Suppressor macrophage treated with lipopolysaccharide for 4 hours (primary cell): ENCODE measurements around the gene ICAM2.
A peak's percentile ranks its signal among the peaks of the same experiment; 100 is the strongest.

Source experiments
- DNase-seq: peaks from one replicate; pipeline ENCODE4 v3.0.0-alpha.2; 2020

Gene ICAM2

DNA sequence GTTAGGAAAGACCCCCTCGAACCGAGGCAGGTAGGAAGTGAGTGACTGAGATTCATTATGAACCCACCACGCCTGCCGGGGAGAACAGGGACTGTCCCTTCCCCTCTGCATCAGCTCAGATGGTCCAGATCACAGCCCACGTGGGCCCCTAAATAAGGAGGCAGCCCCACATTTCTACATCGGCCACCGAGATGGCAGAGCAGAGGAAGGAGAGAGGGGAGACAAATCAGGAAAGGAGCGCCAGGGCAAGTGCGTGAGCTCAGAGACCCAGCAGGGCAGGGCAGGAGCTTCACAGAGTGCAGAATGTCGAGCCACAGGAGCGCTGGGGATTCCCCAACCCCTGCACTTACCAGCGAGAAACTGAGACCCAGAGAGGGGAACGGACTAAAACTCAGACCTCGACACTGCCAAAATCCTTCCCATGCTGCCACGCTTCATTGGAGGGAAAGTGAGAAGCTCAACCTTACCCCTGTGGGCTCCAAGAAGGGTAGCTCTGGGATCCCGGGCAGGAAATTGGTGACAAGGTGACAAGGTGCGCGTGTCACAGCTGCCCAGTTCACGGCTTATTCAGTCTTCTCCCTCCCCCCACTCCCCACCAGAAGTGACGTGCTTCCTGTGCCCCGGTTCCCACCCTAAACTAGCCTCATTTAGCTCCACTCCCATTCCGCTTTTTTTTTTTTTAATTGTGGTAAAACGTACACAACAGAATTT lies at the start of gene ICAM2:
ICAM2 (minus strand) TSS at position 578 of the 711 bp plus-strand sequence. CDS start 13,942 bp downstream, outside the sequence.
- peak; percentile 51 for DNase-seq

DNA sequence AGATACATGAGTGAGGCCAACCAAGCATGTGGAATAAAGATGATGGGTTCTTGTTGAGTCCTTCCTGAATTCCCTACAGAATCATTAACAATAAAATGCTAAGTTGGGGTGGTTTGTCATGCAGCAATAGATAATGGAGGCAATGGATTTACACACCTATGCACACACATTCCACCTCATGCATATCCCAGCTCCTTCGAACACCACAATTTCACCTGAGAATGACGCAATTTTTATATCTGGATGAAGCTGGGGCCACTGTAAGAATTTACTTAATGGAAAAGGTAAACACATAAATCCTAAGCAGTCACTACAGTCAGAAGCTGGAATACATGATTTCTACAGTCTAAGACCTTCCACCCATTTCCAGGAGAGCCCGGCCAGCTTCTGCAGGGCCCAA lies 49.8 kb upstream of the ICAM2 start:
- DNase-seq = no peak

DNA sequence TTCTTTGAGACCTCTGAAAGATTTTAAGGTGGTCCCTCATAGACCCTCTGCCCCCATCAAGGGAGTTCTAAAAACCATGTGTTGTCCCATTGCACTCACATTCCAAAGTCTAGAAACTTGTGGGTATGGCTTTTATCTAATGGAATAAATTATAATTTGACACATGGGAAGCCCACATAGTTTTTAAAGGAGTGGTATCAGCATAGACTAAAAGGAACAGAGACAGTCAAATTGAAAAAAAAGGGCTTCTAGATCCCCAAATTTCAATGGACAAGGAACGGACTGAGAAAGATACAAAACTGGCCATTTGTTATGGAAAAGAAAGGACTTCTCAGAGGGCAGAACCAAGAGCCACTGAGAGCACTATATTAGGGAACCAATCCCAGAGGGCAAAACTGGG lies 48.7 kb upstream of the ICAM2 start:
- DNase-seq = no peak

DNA sequence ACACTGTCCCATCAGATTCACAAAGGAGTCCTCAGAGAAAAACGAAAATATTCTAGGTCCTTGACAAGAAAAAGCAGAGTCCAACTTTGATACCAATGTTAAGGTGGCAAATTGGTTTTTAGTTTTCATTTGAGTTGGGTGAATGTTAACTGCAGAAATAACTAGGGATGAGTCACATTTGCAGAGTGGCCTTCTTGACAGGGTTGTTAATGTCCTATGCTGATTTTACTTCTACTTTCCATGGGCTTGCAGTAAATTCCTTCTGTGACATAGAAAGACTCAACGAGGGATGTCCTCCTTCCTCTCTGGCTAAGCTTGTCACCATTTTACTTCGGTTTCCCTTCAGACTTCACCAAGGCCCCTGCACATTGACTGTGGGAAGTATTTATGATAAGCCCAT lies 47.2 kb upstream of the ICAM2 start:
- peak; percentile 78 for DNase-seq

DNA sequence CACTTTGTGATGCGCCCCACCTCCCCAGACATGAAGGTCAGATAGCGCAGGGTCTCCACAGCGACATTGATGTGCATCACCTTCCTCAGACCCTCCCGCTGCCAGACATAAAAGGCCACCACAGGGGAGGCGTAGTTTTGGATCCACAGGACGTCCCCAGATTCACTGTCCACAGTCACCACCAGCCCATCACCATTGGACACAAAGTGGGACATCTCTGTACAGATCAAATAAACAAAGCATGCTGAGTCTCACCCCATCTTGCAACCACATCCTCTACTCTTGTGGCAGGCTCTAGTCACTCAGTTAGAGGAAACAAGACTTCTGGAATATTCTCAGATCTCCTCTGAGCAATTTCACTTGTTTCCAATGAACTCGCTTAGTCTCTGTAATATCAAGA lies 46.3 kb upstream of the ICAM2 start:
- no peak for DNase-seq

DNA sequence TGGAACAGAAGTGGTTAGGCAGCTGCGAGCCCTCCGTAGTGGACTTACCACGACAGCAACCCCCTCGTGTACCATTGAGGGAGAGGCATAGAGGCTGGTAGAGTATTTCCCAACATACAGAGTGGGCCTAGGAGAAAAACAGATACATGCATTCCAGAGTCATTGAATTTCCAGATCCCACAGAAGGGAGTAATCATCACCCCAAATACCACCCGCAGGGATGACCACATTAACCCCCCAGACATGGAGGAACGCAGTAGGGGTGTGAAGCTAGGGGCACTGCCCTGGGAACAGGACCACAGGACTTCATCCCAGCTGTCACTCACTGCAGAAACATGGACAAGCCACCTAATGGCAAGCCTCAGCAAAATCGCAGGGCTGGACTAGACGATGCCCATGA lies 44.7 kb upstream of the ICAM2 start:
- DNase-seq = no peak

DNA sequence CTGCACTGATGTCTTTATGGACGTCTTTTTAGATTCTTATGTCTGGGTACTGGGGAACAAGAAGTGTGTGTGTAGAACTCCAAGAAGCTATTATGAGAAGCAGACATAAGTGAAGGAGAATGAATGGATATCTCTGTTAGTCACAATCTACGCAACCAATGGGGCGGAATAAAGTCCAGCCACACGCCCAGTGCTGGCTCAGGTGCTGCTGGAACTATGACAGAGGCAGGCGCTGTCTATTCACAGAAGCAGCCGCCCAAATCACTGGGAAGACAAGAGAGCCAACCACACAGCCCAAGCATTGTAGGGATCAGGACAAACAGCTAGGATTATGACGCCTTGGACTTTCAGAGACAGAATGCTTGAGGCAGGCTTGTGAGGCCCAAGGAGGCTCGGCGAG lies 43.9 kb upstream of the ICAM2 start:
- no peak for DNase-seq

DNA sequence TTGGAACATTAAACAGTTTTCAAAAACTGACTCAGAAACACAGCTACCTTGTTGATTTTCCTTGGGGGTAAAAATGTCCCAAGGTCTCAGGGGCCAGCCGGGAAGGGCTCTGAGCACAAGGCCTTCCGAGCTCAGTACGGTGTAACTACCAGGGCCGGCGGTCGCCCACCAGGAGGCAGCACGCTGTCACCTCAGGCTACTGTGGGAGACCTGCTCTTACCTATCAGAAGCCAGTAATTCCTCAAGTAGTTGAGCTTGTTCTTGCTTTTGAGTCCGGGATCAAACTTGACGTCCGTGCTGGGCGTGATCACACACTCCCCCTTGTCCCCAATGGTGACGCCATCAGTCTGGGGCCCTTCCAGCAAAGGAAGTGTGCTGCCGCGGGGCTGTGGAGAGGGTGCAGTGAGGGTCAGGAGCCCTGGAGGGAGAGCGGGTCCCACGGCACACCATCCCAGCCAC lies 43.4 kb upstream of the ICAM2 start:
- peak; percentile 24 for DNase-seq

DNA sequence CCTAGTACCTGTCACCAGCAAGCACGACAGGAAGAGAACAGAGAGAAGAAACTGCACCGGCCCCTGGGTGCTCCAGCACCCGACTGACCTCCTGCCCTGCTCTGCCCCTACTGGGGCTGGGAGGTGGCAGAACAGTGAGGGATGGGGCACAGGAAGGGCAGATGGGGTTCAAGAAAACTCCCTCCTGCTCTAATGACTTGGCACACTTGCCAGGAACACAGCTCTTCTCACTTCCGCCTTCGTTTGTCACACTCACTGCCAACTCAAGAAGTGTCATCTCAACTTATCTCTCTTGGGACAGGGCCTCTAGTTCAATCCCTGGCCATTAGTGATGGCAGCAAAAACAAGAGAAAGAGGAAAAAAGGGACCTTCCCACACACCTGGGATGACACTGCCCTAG lies 42.7 kb upstream of the ICAM2 start:
- DNase-seq = peak; percentile 48

DNA sequence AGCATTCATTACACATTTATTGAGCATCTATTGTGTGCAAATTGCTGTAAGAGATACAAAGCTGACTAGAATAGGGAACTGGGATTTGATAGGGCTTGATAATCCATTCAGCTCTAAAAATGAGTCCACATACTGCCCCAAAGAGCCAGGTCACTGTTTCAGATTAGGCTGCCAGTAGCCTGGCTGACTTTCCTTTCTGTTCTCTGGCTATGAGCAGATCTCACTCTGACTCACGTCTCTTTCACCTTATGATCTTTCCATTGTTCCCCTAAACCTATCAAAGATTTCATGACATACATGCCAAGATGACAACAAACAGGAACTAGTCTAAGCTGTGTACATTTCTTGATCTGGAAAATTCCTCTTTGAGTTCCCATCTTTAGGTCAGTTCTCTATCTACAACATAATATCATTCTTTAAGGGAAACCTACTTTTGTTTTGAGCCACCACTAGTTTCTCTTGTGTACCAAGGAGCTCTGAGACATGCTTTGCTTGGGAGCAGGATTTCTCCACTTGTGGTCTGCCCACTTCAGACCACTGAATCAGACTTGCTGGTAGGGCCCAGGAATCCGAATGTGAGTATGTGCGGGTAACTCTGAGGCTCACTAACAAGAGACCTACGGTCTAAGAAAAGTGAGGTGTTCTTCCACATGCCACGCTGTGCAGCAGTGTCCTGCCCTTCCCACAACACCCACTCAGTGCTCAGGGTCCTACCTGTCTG lies 40.9 kb upstream of the ICAM2 start:
- DNase-seq = peak; percentile 90

DNA sequence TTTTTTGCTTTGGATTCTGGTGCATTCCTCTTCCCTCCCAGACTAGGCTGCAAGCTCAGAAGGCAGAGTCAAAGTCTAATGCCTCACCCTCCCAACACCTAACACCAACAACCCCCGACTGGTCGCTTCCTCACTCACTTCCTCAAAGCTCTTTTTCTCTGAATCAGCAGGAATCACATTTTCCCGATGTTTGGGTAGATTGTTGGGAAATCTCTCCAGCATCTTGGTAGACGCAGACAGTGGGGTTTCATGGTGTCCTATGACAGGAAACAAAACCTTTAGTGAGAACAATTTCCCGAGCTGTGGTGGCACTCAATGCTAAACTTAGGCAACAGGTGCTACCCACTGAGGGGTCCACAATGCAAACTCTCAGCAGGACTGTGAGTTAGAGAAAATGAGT lies 39.9 kb upstream of the ICAM2 start:
- DNase-seq = peak; percentile 79

DNA sequence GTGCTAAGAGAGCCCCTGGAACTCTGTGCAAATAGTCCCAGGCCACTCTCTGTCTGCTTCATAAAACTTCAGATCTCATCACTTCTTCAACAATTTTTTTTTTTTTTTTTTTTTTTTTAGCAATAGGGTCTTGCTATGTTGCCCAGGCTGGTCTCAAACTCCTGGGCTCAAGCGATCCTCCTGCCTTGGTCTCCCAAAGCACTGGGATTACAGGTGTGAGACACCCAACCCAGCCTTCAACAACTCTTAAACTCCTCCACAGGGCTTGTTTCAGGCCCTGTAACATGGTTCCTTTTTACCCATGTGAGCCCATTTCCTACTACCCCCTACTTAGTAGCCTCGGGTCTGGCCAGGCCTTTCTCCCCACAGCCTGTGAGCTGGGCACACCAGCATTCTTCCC lies 39.3 kb upstream of the ICAM2 start:
- DNase-seq = no peak

DNA sequence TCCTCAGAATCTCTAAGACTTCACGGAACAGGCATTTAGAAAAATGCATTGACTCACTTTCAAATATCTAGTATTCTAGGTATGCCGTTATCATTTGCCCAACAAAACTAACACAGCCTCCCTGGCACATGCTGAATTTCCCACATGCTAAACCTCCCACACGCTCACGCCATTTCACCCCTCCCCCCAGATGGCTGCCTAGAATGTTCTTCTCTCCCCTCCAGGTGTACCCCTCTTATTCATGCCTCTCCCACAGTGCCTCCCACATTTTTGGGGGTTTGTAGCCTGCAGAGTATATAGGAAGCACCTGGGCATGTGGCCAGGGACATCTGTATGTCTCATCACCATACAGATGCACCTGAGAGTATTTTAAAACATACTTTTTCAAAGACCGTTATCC lies 38.2 kb upstream of the ICAM2 start:
- no peak for DNase-seq

DNA sequence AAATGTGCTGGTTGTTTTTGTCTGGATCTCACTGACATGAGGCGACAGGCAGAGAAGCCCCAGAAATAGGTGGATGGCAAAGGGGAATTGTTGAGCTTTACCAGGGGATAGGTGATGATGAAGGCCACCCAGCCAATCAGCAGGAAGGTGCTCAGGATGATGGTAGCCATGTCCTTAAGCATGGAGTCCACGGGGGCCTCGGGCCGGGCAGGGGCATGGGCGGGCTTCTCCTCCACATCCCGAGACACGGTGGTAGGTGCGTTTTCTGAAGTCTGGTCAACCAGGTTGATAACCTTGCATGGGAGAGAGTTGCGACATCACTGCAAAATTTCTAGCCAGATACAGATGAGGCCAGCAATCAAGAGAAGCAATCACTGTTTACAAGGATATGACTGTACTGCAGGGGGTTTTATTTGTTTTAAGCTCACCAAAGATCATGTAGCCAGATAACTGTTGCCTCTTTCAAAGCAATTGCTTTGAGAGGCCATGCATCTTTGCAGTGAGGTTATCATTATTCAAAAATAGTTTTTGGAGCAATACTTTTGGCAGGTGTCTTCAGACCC lies 37.3 kb upstream of the ICAM2 start:
- DNase-seq = no peak

DNA sequence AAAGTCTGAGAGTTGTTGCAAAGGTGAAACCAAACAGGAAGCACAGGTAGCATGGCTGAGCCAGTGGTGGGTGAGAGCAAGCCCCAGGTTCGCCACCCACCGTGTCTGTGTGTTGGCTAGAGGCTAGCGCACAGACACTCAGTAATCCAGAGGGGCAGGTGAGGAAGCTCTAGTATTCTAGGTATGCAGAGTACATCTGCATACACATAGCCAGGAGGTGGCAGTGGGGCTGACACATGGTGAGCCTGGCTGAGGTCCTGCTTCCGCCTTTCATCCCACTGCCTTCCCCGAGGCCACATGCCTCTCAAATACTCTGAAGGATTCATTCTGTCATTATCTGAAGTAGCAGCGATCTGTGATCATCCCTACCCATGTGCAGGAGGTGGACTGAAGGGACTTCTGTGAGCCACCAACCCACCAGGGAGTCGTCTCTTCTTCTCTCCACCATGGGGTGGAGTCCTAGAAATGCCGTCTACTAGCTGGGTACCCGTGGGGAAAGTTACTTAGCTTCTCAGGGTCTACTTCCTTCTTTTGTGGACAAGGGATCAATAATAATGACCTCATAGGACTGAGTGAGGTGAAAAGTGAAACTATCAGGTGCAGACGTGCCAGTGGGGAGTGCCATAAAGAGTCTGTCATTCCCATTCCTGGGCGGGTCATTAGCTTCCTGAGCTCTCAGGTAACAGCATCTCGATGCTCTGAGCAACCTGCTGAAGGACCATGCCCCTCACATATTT lies 36.0 kb upstream of the ICAM2 start:
- DNase-seq = no peak

DNA sequence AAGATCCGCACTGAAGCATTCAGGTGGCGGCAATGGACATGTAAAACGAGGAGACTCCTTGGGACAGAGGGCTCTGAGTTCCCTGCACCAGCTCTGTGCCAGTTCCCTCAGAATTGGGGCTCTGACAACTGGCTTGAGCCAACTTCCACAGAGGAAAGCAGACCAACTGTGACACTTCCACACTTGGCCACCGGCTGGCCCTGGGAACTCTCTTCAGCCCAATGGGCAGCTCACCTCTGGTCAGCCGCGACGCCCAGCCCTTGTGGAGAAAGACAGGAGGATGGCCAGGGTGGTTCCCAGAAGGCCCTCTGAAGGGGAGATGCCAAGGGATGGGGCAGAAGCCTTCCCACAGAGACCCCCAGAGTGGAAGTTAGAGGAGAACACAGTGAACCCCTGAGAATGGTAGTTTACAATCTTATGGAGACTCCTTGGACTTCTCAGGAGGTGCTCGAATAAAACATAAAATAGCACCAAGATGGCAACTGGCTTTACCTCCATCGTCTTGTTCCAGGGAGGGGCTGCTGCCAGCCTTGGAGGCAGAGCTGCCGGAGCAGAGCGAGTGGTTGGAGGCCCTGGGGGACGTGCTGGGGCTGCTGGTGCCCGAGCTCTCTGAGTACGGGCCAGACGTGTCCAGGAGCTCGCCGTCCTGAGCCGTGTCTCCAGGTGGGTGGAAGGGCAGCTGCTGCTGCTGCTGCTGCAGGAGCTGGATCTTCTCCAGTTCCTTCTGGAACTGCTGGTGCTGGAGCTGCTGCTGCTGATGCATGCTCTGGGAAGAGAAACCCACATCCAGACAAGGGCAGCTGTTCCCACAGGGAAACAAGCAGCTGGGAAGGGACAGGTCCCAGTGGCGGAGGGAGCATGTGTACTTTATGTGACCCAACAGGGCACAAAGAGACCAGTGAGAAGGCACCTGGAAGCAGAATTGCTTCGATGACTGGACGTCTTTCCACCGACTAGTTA lies 35.0 kb upstream of the ICAM2 start:
- no peak for DNase-seq

DNA sequence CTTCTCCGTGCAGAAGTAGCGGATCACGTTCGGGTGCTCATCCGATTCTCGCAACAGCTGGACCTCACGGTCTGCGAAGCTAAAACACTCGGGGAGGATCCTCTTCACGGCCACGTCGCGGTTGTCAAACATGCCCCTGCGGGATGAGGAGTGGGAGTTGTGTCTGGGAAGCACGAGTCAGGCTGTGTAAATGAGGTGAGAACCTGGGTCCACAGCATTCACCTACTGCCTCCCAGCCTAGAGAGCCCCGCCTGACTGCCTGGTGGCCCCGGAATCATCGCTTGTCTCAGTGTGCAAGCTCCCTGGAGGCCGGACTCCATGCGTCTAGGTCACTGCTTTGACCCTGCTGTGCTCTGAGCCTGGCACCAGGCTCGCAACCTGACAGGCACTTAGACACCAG lies 33.9 kb upstream of the ICAM2 start:
- no peak for DNase-seq

DNA sequence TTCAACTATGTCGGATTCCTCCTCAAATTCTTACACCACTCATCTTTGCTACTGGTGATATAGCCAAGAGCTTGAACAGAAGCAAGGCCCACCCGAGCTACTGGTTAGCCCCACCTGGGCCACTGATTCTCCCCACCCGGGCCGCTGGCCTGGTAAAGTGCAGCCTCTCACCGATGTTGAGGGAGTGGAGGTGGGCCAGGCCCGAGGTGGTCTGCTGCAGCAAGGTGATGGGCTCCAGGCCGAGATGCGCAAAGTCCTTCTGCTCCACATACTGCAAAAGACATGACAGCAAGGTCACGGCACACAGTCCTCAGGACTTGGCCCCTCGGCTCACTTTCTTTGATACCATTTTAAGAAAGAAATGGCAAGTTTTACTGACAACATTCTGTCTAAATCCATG lies 32.7 kb upstream of the ICAM2 start:
- no peak for DNase-seq

DNA sequence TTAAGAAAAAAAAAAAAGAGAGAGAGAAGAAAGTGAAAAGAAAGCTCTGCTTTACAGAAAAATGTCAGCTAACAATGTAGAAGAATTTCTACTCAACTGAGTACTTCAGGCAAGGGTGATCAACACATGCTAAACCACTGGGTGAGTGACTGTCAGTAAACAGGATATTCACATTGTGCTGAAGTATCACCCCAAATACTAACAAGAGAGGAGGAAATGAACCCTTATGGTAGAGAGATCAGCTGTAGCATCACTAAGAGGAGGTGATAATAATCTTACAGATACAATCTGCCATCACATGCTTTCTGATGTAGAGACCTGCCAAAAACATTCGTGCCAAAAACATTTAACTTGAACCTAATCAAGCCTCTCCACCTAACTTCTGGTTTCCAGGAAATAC lies 30.7 kb upstream of the ICAM2 start:
- no peak for DNase-seq

DNA sequence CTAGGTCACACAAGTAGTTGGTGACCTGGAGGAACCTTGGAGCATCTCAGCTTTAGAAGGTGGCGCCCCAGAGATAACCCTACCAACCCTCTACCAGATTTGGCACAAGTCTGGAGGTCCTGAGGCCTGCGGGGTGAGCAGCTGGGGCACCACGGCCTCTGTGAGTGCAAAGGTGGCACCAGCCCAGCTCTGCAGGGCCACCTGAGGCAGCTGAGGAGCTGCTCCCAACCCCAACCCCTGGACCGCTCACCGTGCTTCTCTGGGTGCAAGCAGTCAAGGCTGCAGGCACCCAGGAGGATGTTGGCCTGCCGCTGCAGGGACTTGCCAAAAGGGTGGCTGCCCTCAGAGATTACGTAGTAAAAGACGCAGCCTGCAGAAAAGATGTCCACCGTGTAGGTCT lies 28.4 kb upstream of the ICAM2 start:
- DNase-seq = no peak

DNA sequence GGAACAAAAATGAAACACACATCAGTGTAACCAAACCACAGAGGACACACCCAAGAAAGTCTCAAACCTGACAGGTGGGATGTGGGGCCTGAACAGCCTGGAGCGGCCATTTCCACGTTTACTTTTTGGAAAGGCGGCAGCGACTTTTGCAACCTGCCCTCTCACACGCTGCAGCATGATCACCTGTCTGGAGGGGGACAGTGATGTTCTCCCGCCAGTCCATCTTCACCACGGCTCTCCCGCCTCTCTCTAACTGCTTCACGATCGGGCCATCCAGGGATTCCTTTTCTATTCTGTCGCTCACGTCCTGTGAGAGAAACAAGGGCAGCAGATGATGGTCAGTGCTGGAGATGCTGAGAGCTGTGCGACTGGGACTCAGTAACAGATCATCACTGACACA lies 24.7 kb upstream of the ICAM2 start:
- DNase-seq = no peak

DNA sequence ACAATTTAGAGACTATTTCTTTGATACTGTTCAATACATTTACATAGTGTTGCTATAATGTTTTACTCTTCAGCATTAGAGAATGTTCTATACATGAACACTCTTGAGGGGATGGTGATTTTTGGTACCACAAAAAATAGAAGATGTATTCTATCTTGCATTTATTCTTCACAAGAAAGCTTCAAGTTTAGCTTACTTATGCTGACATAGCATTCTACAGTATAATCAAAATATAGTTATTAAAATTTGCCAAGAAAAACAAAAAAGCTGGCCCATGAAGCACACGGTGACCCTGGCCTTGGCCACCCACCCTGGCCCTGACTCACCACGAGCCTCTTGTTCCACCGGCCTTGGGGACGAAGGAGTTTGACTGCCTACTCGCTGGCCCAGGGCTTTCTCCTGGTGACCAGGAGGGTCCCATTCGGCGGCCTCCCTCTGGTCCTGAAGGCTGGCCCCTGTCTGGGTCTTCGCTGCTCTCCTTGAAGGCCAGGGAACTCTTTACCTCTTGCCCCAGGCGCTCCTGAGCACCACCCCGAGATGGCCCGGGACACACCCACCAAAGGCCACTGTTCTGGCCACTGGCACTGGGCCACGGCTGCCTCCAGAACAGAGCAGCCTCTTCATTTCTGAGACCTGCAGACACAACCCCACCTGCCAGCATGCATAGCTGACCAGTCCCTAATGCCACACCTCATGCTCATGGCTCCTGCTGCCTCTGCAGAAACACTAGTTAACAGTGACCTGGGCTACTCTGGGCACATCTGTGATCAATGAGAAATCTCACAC lies 22.5 kb upstream of the ICAM2 start:
- no peak for DNase-seq
